Cardiac fibroblast (primary cell): Measurements from ENCODE around the gene SNX18.

ENCODE experiments used
- DNase-seq, 2 donors: peaks; one replicate each; pipeline versions ENCODE4 v3.0.0 to v3.0.0-alpha.2; 2010; ENCODE audit warnings: low read depth in 2 of 2
- H3K4me3 ChIP-seq, 2 donors: replicated peaks in 1 of 2; 1 replicate in 1 of 2; 2 replicates in 1 of 2; pipeline ENCODE4 v1.5.1; 2011; ENCODE audit warnings: low read depth in 2 of 2, low read length in 2 of 2, mild to moderate bottlenecking in 2 of 2, moderate library complexity in 1 of 2
- TF ChIP-seq, protein P1 (sequence below): IDR thresholded peaks from one replicate; pipeline ENCODE4 v1.5.1; 2011; ENCODE audit warnings: low read depth, mild to moderate bottlenecking, low read length, inconsistent platforms

SNX18 gene

DNA sequence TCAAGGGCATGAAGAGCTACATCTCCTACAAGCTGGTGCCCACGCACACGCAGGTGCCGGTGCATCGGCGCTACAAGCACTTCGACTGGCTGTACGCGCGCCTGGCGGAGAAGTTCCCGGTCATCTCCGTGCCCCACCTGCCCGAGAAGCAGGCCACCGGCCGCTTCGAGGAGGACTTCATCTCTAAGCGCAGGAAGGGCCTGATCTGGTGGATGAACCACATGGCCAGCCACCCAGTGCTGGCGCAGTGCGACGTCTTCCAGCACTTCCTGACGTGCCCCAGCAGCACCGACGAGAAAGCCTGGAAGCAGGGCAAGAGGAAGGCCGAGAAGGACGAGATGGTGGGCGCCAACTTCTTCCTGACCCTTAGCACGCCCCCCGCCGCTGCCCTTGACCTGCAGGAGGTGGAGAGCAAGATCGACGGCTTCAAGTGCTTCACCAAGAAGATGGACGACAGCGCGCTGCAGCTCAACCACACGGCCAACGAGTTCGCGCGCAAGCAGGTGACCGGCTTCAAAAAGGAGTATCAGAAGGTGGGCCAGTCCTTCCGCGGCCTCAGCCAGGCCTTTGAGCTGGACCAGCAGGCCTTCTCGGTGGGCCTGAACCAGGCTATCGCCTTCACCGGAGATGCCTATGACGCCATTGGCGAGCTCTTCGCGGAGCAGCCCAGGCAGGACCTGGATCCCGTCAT, 1.4 kb downstream of the SNX18 start:
- peak overlapping the region; percentile 65 to 77 for H3K4me3 ChIP-seq
- DNase-seq = no peak
- TF ChIP-seq, protein P1, sequence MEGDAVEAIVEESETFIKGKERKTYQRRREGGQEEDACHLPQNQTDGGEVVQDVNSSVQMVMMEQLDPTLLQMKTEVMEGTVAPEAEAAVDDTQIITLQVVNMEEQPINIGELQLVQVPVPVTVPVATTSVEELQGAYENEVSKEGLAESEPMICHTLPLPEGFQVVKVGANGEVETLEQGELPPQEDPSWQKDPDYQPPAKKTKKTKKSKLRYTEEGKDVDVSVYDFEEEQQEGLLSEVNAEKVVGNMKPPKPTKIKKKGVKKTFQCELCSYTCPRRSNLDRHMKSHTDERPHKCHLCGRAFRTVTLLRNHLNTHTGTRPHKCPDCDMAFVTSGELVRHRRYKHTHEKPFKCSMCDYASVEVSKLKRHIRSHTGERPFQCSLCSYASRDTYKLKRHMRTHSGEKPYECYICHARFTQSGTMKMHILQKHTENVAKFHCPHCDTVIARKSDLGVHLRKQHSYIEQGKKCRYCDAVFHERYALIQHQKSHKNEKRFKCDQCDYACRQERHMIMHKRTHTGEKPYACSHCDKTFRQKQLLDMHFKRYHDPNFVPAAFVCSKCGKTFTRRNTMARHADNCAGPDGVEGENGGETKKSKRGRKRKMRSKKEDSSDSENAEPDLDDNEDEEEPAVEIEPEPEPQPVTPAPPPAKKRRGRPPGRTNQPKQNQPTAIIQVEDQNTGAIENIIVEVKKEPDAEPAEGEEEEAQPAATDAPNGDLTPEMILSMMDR = no peak

DNA sequence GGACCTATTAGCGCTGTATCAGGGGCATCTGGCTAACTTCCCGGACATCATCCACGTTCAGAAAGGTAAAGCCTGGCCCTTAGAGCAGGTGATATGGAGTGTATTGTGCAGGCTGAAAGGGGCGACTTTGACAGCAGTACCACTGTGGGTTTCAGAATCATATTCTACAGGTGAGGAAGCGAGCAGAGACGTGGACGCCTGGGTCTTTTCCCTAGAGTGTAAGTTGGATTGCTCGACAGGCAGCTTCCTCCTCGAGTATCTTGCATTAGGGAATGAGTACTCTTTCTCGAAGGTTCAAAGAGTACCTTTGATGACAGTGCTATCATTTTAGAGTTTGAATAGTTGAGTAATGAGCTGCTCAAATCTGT, 1.9 kb downstream of the SNX18 start:
- DNase-seq = no peak

DNA sequence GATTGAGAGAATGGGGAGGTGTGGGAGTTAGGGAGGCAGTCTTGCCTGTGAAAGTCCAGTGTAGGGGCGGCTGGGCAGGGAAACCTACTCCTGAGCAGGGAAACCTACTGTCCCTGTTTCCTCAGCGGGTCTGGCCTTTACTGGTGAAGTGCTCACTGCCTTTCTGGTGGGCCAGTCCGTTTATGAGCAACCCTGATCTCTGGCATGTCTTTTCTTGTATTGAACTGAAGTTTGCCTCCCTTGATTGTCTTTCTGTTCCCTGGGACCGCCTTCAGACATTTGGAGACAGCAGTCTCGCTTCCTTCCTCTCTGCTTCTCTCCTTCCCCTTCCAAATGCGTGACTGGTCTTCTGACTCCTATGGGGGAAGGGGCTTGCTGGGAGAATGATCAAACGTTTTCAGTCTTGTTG, 2.9 kb downstream of the SNX18 start:
- peak overlapping the region; percentile 65 to 77 for H3K4me3 ChIP-seq
- TF ChIP-seq, protein P1 = no peak
- peak; percentile 54 to 59 for DNase-seq

More for the DNA sequence above, 1.9 kb downstream of the SNX18 start:
- TF ChIP-seq, protein P1 = no peak
- peak overlapping the region; percentile 65 to 77 for H3K4me3 ChIP-seq

DNA sequence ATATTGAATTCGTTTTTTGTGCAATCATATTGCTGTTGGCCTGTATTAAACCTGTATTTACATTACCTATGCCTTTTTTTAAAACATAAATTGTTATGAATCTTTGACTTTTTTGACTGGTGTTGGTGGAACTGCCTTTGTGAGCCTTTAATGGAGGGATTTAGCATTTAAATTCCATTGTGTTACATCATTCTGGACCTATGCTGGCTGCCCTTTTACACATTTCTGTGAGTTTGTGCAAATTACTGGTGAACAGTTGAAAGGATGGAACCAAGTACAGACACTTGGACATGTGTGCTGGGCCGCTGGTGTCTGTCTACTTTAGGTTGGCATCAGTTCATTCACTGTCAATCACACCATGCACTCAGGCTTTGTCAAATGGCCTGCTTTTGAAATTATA, 3.4 kb downstream of the SNX18 start:
- peak in 1 of 2 donors; percentile 50 for DNase-seq
- H3K4me3 ChIP-seq = peak overlapping the region; percentile 65 to 77
- TF ChIP-seq, protein P1 = no peak

DNA sequence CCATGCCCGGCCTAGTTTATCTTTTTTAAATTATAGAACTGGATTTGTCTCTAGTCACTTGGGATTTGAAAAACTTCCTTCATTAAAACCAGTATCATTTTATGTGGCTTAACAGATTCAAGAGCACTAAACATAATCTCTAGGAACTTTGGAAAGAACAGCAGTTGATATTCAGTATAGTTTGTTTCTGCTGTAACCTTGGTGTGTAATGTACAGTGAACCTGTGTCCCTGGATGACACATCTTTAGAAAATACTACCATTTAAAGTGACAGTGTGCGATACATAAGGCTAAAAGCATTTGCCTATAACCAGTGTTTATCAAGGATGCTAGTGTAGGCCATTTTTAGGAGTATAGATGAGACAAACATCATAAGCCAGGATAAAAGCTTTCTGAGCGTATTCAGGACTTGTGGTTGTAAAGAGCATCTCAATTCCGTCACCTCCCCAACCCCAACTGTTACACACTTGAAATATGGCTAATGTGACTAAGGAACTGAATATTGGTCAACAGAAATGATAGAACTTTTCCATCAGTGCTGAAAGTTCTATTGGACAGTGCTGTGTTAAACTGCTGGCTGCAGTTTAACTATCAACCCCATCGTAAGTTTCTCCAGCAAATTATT, 4.4 kb downstream of the SNX18 start:
- peak in 1 of 2 donors; percentile 20 for DNase-seq
- TF ChIP-seq, protein P1 = no peak
- no peak overlapping the region for H3K4me3 ChIP-seq

DNA sequence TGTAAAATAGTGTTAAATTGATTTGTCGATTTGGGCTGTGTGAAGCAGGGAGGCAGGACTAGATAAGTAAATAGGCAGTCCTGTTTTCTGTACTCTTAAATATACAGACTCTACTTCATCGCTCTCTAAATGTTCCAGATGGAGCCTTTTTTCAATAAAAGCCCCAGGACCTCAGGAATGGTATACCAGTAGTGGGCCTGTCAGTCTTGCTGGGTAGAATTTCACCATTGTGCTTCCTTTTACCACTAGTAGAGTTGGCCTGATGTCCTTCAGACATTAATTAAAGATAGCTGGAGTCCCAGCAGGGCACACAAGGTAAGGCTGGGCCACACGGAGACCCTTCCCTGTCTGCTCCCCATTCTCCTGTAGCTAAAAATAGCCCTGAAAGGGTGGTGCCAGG, 6.0 kb downstream of the SNX18 start:
- no peak overlapping the region for H3K4me3 ChIP-seq
- DNase-seq = no peak
- TF ChIP-seq, protein P1 = no peak
